Muscle layer of duodenum (tissue), 2 donors: Measurements from ENCODE around the gene FADS2.

ENCODE experiments used
- H3K27ac ChIP-seq: one replicate; pipeline ENCODE4 v1.7.0; 2013; ENCODE audit warnings: mild to moderate bottlenecking, low read length
- H3K27me3 ChIP-seq: one replicate; pipeline ENCODE4 v1.7.0; 2013; ENCODE audit warnings: low read depth, mild to moderate bottlenecking, control low read depth, low read length
- H3K36me3 ChIP-seq, 2 donors: one replicate each; pipeline ENCODE4 v1.7.0; 2013; ENCODE audit warnings: low read length in 2 of 2, control low read depth in 1 of 2, mild to moderate bottlenecking in 1 of 2; ENCODE audit not compliant: insufficient read depth in 2 of 2, control insufficient read depth in 1 of 2
- H3K4me1 ChIP-seq, 2 donors: one replicate each; pipeline ENCODE4 v1.7.0; 2013; ENCODE audit warnings: low read length in 2 of 2, mild to moderate bottlenecking in 2 of 2, control low read depth in 1 of 2, moderate library complexity in 1 of 2; ENCODE audit not compliant: insufficient read depth in 2 of 2, control insufficient read depth in 1 of 2
- H3K4me3 ChIP-seq, 2 donors: one replicate each; pipeline ENCODE4 v1.7.0; 2013; ENCODE audit warnings: low read length in 2 of 2, low read depth in 1 of 2, mild to moderate bottlenecking in 1 of 2
- H3K9me3 ChIP-seq, 2 donors: one replicate each; pipeline ENCODE4 v1.7.0; 2013; ENCODE audit warnings: low read length in 2 of 2, control low read depth in 1 of 2, mild to moderate bottlenecking in 1 of 2; ENCODE audit not compliant: control insufficient read depth in 1 of 2
- donor health status: healthy.

Gene FADS2

GRCh38 chr11:61912991-61913698, 85.0 kb downstream of the FADS2 start:
- H3K4me1 ChIP-seq: peaks cover 11 to 46% of the 10 kb centered on the region in 2 donors
- H3K9me3 ChIP-seq: no peaks in the 10 kb centered on the region
- H3K4me3 ChIP-seq: no peak overlapping the region
- no peaks in the 10 kb centered on the region for H3K36me3 ChIP-seq
- H3K27me3 ChIP-seq: peaks cover 5% of the 10 kb centered on the region
- no peak overlapping the region for H3K27ac ChIP-seq

GRCh38 chr11:61913699-61914395, 85.7 kb downstream of the FADS2 start:
- H3K27me3 ChIP-seq: peaks cover 10% of the 10 kb centered on the region
- H3K27ac ChIP-seq: no peak overlapping the region
- H3K36me3 ChIP-seq: no peaks in the 10 kb centered on the region
- no peaks in the 10 kb centered on the region for H3K9me3 ChIP-seq
- peaks cover 8 to 41% of the 10 kb centered on the region in 2 donors for H3K4me1 ChIP-seq
- no peak overlapping the region for H3K4me3 ChIP-seq

GRCh38 chr11:61914471-61915171, 86.5 kb downstream of the FADS2 start:
- Histone ChIP-seq H3K27me3 (peaks cover 15% of the 10 kb centered on the region), H3K4me1 (peaks cover 8 to 37% of the 10 kb centered on the region in 2 donors), H3K36me3 (no peaks in the 10 kb centered on the region), H3K4me3 (peak overlapping the region in 1 of 2 donors; percentile 26), H3K27ac (no peak overlapping the region), H3K9me3 (no peaks in the 10 kb centered on the region)

GRCh38 chr11:61916737-61917333, 88.7 kb downstream of the FADS2 start:
- Histone ChIP-seq H3K27me3 (peaks cover 17% of the 10 kb centered on the region), H3K4me1 (peaks cover 4 to 29% of the 10 kb centered on the region in 2 donors), H3K4me3 (peak overlapping the region; percentile 49 to 66), H3K9me3 (no peaks in the 10 kb centered on the region), H3K27ac (no peak overlapping the region), H3K36me3 (no peaks in the 10 kb centered on the region)
